Kidney capillary endothelial cell (primary cell): ENCODE measurements around the gene ATP6V0B.
A peak's percentile ranks its signal among the peaks of the same experiment; 100 is the strongest.

Experiments
- DNase-seq: peaks from one replicate; pipeline ENCODE4 v3.0.0-alpha.2; 2018; ENCODE audit warnings: low spot score

The ATP6V0B gene

DNA sequence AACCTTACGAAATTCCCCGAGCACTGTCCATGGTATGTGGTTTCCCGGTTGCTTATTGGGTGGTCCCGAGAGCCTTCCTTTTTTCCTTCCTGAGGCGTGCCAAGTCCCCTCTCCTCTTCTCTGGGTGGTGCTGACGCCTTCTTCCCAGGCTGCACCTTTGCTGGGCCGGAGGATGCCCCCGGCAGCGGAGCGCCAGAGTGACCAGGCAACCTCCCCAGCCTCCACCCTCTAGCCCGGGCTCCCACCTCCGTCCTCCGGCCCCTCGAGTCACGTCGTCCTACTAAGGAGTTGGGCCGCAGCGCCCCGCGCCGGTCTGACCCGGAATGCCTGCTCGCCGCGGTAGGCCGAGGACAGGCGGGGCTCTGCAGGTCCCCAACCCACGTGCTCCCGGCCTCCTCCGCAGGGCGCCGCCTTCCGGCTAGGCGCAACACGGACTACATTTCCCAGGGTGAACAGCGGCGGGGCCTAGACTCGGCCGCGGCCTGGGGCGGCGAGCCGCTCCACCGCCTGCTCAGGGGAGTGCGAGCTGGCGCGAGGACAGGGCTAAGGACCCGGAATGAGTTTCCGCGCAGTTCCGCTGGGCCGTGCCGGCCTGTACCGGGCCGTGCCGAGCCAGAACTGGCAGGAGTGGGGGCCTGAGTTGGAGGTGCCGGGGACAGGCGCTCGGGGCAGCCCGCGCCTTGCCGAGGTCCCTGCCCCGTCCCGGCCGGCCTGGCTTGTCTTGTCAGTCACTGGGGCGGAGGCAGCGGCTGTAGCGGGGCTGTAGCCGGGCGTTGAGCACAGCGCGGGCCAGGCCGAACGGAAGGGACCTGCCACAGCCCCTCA is 28.3 kb upstream of the ATP6V0B start, which contains the start of gene IPO13:
TSS of gene IPO13 (plus strand) at position 715 of the 825 bp plus-strand sequence. CDS start 651 bp downstream, outside the sequence.
- DNase-seq = peak; percentile 93

DNA sequence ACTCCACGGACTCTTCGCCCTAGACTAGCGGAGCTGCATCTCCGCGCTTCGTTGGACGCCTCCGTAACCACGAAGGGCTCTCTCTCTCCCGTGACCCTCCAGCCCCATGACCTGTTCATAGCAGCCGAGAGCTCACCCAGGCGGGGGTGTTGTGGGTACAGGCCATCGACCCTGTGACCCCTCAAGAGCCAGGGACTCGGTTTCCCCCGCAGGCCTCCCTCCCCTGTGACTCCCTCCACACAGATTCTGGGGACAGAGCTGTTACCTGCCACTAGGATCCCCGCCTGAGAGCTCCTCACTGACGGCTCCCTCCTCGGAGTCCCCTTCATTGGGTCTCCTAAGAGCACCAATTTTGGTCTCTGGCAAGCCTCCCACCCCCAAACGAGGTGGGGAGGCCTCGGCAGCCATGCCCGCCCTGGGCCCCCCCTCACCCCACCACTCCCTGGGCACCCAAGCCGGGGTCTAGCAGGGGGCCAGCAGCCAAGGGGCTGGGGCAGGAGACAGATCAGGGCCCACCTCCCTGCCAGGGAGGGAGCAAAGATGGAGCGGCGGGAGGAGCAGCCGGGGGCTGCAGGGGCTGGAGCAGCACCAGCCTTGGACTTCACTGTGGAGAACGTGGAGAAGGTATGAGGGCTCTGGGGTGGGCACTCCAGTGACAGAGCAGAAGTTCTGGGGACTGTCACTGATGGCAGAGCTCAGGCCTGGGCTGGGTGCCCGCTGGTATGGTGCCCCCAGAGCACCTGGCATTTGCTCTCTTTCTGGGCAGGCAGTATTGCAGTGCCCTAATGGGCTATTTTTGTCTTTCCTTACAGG is 27.5 kb upstream of the ATP6V0B start:
- DNase-seq = no peak

DNA sequence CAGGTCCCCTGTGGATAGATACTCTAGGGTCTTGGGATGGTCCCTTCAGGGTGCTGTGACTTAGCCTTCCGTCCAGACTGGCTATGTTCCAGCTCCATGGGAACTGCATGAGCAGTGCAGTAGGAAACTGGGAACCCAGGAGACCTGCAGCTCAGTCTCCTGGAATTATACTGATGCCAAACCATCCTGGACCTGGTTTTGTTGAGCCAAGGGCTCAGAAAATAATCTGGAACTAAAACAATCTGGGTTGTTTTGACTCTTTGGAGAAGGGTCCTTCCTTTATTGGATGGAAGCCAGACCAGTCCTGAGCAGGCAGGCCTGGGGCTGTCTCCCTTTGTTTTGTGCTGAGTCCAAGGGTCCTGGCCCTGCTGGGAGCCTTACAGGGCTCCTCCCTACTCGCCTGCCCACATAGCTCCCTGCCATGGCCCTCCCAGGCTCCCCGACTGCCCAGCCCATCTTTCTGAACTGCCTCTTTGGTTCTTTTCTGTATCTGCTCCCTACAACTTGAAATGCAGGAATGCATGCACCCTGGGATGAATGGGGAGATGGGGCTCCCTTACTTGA is 26.8 kb upstream of the ATP6V0B start:
- no peak for DNase-seq

DNA sequence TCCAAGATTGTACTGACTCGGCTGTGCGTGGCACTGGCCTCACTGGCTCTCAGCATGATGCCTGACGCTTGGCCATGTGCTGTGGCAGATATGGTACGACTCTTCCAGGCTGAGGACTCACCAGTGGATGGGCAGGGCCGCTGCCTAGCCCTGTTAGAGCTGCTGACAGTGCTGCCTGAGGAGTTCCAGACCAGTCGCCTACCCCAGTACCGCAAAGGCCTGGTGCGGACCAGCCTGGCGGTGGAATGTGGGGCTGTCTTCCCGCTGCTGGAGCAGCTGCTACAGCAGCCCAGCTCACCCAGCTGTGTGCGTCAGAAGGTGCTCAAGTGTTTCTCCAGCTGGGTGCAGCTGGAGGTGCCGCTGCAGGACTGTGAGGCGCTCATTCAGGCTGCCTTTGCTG is 25.1 kb upstream of the ATP6V0B start:
- DNase-seq = no peak

DNA sequence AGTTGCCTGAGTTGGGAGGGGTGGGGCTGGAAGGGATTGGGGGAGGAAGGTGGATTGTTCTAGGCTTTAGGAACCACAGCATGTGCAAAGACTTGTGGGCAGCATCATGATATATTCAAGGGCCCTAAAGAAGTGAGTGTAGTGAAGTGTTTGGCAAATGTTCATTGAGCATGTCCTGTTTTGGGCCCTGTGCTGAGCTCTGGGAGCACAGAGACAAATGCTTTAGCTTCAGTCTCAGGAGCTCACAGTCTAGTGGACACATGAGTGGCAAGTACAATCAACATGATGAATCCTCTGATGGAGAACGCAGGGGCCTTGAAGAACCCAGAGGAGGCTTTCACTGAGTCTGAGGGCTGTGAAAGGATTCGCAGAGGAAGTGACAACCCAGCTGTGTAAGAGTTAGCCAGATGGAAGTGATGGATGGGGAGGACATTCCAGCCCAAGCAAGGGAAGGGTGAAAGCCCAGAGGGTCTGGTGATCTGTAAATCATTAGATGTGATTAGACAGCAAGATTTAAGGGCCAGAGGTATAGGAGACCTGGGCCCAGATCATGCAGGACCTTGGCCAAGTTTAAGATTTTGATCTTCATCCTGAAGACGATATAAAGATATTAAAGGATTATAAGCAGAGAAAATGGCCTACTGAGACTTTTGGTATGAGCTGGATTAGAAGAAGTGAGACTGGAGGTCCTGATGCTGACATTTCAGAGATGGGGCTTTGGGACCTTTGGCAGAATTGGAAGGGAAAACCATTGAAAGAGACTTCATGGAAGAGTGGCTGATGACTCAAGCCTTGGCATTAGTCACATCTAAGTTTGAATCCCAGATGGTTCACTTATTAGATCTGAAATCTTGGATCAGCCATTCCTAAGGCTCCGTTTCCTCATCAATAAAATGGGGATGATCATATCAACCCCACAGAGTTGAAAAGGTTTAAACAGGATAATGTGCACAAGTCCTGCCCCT is 23.5 kb upstream of the ATP6V0B start:
- no peak for DNase-seq

GRCh38 chr1:43952731-43953346 is 21.9 kb upstream of the ATP6V0B start:
- DNase-seq = no peak

GRCh38 chr1:43953361-43953760 is 21.4 kb upstream of the ATP6V0B start:
- no peak for DNase-seq

- no peak for DNase-seq
These were observed 20.7 kb upstream of the ATP6V0B start for GRCh38 chr1:43954036-43954435.

DNA sequence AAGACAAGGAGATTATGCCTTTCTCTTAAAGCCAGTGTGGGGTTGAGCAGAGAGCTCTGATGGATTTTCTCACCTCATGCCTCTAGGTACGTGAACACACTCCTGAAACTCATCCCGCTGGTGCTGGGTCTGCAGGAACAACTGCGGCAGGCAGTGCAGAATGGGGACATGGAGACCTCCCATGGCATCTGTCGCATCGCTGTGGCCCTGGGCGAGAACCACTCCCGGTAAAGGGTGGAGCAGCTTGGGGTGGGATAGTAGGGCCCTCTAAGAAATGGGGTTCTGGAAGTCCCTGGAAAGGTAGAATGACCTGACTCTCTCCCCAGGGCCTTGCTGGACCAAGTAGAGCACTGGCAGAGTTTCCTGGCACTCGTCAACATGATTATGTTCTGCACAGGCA is 18.5 kb upstream of the ATP6V0B start:
- DNase-seq = no peak

GRCh38 chr1:43957407-43958040 is 17.2 kb upstream of the ATP6V0B start:
- no peak for DNase-seq

DNA sequence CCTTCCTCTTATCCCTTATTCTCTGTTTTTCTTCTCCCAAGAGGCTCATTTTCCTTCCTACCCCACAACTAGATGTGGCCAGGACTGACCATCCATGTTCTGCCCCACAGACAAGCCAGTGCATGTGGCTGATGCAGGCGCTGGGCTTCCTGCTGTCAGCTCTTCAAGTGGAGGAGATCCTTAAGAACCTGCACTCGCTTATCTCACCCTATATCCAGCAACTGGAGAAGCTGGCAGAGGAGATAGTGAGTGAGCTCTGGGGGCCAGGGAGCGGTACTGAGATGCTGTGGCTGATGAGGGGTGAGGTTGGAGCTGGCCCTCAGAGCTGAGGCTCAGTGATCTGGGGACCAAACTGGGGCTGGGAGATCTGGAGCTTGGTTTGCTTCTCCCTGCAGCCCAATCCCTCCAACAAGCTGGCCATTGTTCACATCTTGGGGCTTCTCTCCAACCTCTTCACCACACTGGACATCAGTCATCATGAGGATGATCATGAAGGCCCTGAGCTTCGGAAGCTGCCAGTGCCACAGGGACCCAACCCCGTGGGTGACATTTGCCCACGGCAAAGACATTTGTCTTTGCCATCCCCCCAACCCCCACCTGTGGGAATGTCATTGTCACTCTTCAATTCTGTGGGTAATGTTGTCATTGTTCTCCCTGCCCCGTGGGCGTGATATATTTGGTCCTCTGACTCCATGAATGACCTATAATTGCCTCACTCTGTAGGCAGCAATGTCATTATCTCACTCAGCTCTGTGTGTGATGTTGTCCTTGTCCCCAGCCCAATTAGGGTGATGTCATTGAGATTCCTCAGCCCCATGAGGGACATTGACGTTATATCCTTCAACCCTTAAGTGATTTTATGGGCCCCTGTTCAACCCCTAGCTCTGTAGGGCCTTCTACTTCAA is 16.2 kb upstream of the ATP6V0B start:
- DNase-seq = no peak

DNA sequence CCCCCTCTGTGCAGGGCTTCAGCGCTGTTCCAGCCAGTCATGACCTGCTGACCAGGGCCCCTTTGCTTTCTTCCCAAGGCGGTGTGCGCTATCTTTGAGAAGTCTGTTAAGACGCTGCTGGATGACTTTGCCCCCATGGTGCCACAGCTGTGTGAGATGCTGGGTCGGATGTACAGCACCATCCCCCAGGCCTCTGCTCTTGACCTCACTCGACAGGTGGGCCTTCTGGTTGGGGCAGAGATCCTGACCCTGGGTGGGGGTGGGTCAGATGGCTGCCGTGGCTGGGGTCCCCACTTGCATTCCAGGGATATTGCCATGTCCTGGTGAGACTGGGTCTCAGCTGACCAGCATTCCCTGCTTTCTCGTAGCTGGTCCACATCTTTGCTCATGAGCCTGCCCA is 14.0 kb upstream of the ATP6V0B start:
- no peak for DNase-seq

GRCh38 chr1:43961692-43962091 is 13.1 kb upstream of the ATP6V0B start:
- DNase-seq = no peak

DNA sequence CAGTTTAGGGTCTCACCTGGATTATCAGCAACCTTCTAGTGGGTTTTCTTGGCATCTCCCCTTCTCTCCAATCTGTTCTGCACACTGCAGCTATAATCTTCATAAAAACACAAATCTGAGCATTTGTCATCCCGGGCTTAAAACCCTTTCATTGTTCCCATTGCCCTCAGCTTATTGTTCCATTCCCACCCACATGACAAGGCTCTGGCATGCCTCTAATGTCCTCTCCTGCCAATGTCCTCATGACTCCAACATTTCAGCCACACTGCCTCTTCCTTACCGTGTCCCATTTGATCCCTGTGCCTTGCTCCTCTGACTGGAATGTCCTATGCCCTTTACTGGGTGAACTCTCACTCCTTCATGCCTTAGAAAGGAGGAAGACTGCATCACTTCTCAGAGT is 12.4 kb upstream of the ATP6V0B start:
- no peak for DNase-seq

DNA sequence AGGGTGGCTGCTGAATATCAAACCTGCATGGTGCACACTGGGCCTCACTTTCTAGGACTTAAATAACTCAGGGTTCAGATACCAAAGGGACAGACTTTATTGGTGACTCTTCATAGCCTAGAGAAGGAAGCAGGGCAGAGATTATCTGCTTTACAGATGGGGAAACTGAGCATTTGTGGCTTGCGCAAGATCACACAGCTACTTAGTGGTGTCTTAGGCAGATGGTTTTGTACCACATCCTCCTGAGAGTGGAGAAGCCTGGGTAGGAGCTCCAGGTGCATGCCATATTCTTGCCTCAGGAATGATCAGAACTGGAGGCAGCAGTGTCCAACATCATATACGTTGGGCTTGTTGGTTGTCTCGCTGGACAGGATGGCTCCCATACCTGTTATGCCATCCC is 11.8 kb upstream of the ATP6V0B start:
- DNase-seq = no peak

- no peak for DNase-seq
These were observed 10.9 kb upstream of the ATP6V0B start for GRCh38 chr1:43963890-43964289.

DNA sequence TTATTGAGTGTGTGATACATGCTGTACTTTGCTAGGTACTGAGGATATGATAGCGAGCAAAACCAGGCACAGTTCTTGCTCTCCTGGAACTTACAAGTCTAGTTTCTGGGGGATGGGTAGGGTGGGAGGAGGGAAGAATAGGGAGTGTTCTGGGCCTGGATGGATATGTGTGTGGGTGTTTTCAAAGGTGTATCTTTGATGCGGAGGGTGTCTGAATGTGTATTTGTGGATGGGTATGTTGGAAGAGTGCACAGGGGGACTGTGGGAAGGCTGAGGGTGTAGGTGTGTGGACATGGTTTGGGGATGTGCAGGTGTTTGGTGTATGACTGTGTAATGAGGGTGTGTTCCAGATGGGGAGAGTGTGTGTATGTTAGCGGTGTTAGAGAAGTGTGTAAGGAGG is 9.4 kb upstream of the ATP6V0B start:
- no peak for DNase-seq

- DNase-seq = no peak
These were observed 6.3 kb upstream of the ATP6V0B start for GRCh38 chr1:43968348-43968948.

DNA sequence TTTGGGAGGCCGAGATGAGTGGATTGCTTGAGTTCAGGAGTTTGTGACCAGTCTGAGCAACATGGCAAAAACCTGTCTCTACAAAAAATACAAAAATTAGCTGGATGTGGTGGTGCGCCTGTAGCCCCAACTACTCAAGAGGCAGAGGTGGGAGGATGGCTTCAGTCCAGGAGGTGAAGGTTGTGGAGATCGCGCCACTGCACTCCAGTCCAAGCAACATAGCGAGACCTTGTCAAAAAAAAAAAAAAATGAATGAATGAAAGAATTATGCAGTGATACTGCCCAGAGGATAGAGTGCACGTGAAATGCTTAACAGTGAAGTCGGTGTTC is 5.4 kb upstream of the ATP6V0B start:
- DNase-seq = no peak
